ENCODE measurements around the gene USP47. TPM values are rescaled to one million over a fixed set of nuclear protein-coding genes. Genes with fewer than 3 reads are reported as not detected.

USP47 gene
- polyA plus RNA-seq, 1 donor from 2014 or later = 92.6 TPM

- no peak overlapping the region for H3K27ac ChIP-seq (ENCODE audit: low read length)
- H3K4me2 ChIP-seq (ENCODE audit: low read length) = no peak overlapping the region
- no peaks in the 10 kb centered on the region for H4K20me1 ChIP-seq (ENCODE audit: insufficient read depth)
- H3K9me3 ChIP-seq (ENCODE audit: low read length) = no peaks in the 10 kb centered on the region
- H3K36me3 ChIP-seq (ENCODE audit: insufficient read depth, low read length) = peaks cover 9% of the 10 kb centered on the region
- TF ChIP-seq, protein P1, sequence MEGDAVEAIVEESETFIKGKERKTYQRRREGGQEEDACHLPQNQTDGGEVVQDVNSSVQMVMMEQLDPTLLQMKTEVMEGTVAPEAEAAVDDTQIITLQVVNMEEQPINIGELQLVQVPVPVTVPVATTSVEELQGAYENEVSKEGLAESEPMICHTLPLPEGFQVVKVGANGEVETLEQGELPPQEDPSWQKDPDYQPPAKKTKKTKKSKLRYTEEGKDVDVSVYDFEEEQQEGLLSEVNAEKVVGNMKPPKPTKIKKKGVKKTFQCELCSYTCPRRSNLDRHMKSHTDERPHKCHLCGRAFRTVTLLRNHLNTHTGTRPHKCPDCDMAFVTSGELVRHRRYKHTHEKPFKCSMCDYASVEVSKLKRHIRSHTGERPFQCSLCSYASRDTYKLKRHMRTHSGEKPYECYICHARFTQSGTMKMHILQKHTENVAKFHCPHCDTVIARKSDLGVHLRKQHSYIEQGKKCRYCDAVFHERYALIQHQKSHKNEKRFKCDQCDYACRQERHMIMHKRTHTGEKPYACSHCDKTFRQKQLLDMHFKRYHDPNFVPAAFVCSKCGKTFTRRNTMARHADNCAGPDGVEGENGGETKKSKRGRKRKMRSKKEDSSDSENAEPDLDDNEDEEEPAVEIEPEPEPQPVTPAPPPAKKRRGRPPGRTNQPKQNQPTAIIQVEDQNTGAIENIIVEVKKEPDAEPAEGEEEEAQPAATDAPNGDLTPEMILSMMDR (IDR thresholded peaks at IDR 0.05; ENCODE audit: poor library complexity, severe bottlenecking) = no peak
- no peak for TF ChIP-seq RAD21 (conservative IDR thresholded peaks at IDR 0.05)
- no peak for TF ChIP-seq EZH2 (IDR thresholded peaks at IDR 0.05; ENCODE audit: borderline replicate concordance, insufficient read depth, low read length, poor library complexity, severe bottlenecking)
- TF ChIP-seq MXI1 (conservative IDR thresholded peaks at IDR 0.05; ENCODE audit: poor library complexity, severe bottlenecking) = no peak
- no peak for TF ChIP-seq TAF1 (IDR thresholded peaks at IDR 0.05; ENCODE audit: low read depth)
- TF ChIP-seq, protein P2, sequence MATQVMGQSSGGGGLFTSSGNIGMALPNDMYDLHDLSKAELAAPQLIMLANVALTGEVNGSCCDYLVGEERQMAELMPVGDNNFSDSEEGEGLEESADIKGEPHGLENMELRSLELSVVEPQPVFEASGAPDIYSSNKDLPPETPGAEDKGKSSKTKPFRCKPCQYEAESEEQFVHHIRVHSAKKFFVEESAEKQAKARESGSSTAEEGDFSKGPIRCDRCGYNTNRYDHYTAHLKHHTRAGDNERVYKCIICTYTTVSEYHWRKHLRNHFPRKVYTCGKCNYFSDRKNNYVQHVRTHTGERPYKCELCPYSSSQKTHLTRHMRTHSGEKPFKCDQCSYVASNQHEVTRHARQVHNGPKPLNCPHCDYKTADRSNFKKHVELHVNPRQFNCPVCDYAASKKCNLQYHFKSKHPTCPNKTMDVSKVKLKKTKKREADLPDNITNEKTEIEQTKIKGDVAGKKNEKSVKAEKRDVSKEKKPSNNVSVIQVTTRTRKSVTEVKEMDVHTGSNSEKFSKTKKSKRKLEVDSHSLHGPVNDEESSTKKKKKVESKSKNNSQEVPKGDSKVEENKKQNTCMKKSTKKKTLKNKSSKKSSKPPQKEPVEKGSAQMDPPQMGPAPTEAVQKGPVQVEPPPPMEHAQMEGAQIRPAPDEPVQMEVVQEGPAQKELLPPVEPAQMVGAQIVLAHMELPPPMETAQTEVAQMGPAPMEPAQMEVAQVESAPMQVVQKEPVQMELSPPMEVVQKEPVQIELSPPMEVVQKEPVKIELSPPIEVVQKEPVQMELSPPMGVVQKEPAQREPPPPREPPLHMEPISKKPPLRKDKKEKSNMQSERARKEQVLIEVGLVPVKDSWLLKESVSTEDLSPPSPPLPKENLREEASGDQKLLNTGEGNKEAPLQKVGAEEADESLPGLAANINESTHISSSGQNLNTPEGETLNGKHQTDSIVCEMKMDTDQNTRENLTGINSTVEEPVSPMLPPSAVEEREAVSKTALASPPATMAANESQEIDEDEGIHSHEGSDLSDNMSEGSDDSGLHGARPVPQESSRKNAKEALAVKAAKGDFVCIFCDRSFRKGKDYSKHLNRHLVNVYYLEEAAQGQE (IDR thresholded peaks at IDR 0.05; ENCODE audit: borderline replicate concordance) = no peak
- no peak for TF ChIP-seq POLR2AphosphoS5 (IDR thresholded peaks at IDR 0.05)
- no peak for TF ChIP-seq EP300 (conservative IDR thresholded peaks at IDR 0.05; ENCODE audit: poor library complexity, severe bottlenecking)
- no peak for TF ChIP-seq SMC3 (conservative IDR thresholded peaks at IDR 0.05; ENCODE audit: poor library complexity)
- no peak overlapping the region for H2AFZ ChIP-seq (ENCODE audit: low read depth, low read length)
- H3K9ac ChIP-seq (ENCODE audit: low read length) = no peak overlapping the region
- no peaks in the 10 kb centered on the region for H3K79me2 ChIP-seq (replicated peaks; ENCODE audit: insufficient read depth, low read length)
- no peaks in the 10 kb centered on the region for H3K27me3 ChIP-seq (ENCODE audit: insufficient read depth, low read depth, low read length)
- H3K4me3 ChIP-seq (ENCODE audit: low read length) = no peak overlapping the region
- H3K9me2 ChIP-seq (ENCODE audit: insufficient read depth, low read length) = no peaks in the 10 kb centered on the region
- H3F3A ChIP-seq (ENCODE audit: insufficient read depth, low read length, poor library complexity, severe bottlenecking) = no peaks in the 10 kb centered on the region
These were observed 56.9 kb downstream of the USP47 start for GRCh38 chr11:11898648-11899047.

GRCh38 chr11:11899401-11899800 is 57.6 kb downstream of the USP47 start:
- no peak overlapping the region for H3K27ac ChIP-seq (ENCODE audit: low read length)
- H3K9me2 ChIP-seq (ENCODE audit: insufficient read depth, low read length) = no peaks in the 10 kb centered on the region

More at GRCh38 chr11:11899401-11899800, 57.6 kb downstream of the USP47 start:
- Histone ChIP-seq H2AFZ (ENCODE audit: low read depth, low read length) (no peak overlapping the region), H3K36me3 (ENCODE audit: insufficient read depth, low read length) (peaks cover 9% of the 10 kb centered on the region), H3K4me3 (ENCODE audit: low read length) (no peak overlapping the region), H3K4me2 (ENCODE audit: low read length) (no peak overlapping the region), H3K79me2 (replicated peaks; ENCODE audit: insufficient read depth, low read length) (no peaks in the 10 kb centered on the region), H3K9ac (ENCODE audit: low read length) (no peak overlapping the region), H3K27me3 (ENCODE audit: insufficient read depth, low read depth, low read length) (no peaks in the 10 kb centered on the region), H3F3A (ENCODE audit: insufficient read depth, low read length, poor library complexity, severe bottlenecking) (no peaks in the 10 kb centered on the region), H4K20me1 (ENCODE audit: insufficient read depth) (no peaks in the 10 kb centered on the region), H3K9me3 (ENCODE audit: low read length) (no peaks in the 10 kb centered on the region)
- TF ChIP-seq SMC3 (conservative IDR thresholded peaks at IDR 0.05; ENCODE audit: poor library complexity) (no peak), EZH2 (IDR thresholded peaks at IDR 0.05; ENCODE audit: borderline replicate concordance, insufficient read depth, low read length, poor library complexity, severe bottlenecking) (no peak), POLR2AphosphoS5 (IDR thresholded peaks at IDR 0.05) (no peak), MXI1 (conservative IDR thresholded peaks at IDR 0.05; ENCODE audit: poor library complexity, severe bottlenecking) (no peak), RAD21 (conservative IDR thresholded peaks at IDR 0.05) (no peak), TAF1 (IDR thresholded peaks at IDR 0.05; ENCODE audit: low read depth) (no peak), EP300 (conservative IDR thresholded peaks at IDR 0.05; ENCODE audit: poor library complexity, severe bottlenecking) (no peak)
- TF ChIP-seq, protein P1 (IDR thresholded peaks at IDR 0.05; ENCODE audit: poor library complexity, severe bottlenecking) = no peak
- TF ChIP-seq, protein P2 (IDR thresholded peaks at IDR 0.05; ENCODE audit: borderline replicate concordance) = no peak
